HG03558 (cell line): ENCODE measurements around the gene KCNK1.
"Not testable (repeated sequence)": the region's sequence is repeated elsewhere in the genome, so short reads cannot be mapped to it uniquely, and the experiment has no call there.

Source experiments
- ATAC-seq: cut with Tn5 transposase; IDR thresholded peaks from one replicate; pipeline ENCODE4 v1.9.1; 2021; ENCODE audit warnings: moderate number of reproducible peaks; ENCODE audit not compliant: unreplicated experiment; ENCODE audit errors: extremely low read depth

KCNK1 gene

GRCh38 chr1:233607252-233608119 is 6.4 kb upstream of the KCNK1 start:
- ATAC-seq: no peak

GRCh38 chr1:233608988-233609387 is 4.9 kb upstream of the KCNK1 start:
- no peak for ATAC-seq

- no peak for ATAC-seq
These were observed 4.0 kb upstream of the KCNK1 start for GRCh38 chr1:233609926-233610325.

GRCh38 chr1:233610628-233611027 is 3.3 kb upstream of the KCNK1 start:
- no peak for ATAC-seq

GRCh38 chr1:233611363-233611762 is 2.5 kb upstream of the KCNK1 start:
- ATAC-seq: not testable (repeated sequence)

GRCh38 chr1:233614173-233614742 is 352 bp downstream of the KCNK1 start:
- ATAC-seq: no peak

- no peak for ATAC-seq
These were observed 1.0 kb downstream of the KCNK1 start for GRCh38 chr1:233614743-233615521.

GRCh38 chr1:233615571-233615970 is 1.7 kb downstream of the KCNK1 start:
- no peak for ATAC-seq

- no peak for ATAC-seq
These were observed 3.1 kb downstream of the KCNK1 start for GRCh38 chr1:233617025-233617424.

GRCh38 chr1:233619414-233619813 is 5.5 kb downstream of the KCNK1 start:
- ATAC-seq: not testable (repeated sequence)

- ATAC-seq: no peak
These were observed 6.2 kb downstream of the KCNK1 start for GRCh38 chr1:233620065-233620464.

GRCh38 chr1:233621923-233622322 is 8.0 kb downstream of the KCNK1 start:
- ATAC-seq: no peak

GRCh38 chr1:233624289-233624688 is 10.4 kb downstream of the KCNK1 start:
- ATAC-seq: no peak

- no peak for ATAC-seq
These were observed 11.2 kb downstream of the KCNK1 start for GRCh38 chr1:233625087-233625486.

GRCh38 chr1:233625510-233625981 is 11.6 kb downstream of the KCNK1 start:
- no peak for ATAC-seq

GRCh38 chr1:233627376-233627775 is 13.5 kb downstream of the KCNK1 start:
- no peak for ATAC-seq

GRCh38 chr1:233627823-233628222 is 13.9 kb downstream of the KCNK1 start:
- ATAC-seq: no peak

GRCh38 chr1:233629305-233629935 is 15.5 kb downstream of the KCNK1 start:
- no peak for ATAC-seq

GRCh38 chr1:233631810-233632405 is 18.0 kb downstream of the KCNK1 start:
- no peak for ATAC-seq

- no peak for ATAC-seq
These were observed 18.5 kb downstream of the KCNK1 start for GRCh38 chr1:233632436-233632835.
